GM08714 (cell line): ENCODE data around the gene SLC2A4RG.

Source experiments
- H3K4me3 ChIP-seq: fragments of 200-500 bp; sonication (Bioruptor generic); 2 replicates; pipeline ENCODE4 v1.5.1; 2014; ENCODE audit warnings: mild to moderate bottlenecking, low read length, inconsistent platforms
- ZNF274 ChIP-seq: IDR thresholded peaks from 2 replicates; pipeline ENCODE4 v1.6.1; 2012; ENCODE audit warnings: mild to moderate bottlenecking, low read depth, low read length

Gene SLC2A4RG

DNA sequence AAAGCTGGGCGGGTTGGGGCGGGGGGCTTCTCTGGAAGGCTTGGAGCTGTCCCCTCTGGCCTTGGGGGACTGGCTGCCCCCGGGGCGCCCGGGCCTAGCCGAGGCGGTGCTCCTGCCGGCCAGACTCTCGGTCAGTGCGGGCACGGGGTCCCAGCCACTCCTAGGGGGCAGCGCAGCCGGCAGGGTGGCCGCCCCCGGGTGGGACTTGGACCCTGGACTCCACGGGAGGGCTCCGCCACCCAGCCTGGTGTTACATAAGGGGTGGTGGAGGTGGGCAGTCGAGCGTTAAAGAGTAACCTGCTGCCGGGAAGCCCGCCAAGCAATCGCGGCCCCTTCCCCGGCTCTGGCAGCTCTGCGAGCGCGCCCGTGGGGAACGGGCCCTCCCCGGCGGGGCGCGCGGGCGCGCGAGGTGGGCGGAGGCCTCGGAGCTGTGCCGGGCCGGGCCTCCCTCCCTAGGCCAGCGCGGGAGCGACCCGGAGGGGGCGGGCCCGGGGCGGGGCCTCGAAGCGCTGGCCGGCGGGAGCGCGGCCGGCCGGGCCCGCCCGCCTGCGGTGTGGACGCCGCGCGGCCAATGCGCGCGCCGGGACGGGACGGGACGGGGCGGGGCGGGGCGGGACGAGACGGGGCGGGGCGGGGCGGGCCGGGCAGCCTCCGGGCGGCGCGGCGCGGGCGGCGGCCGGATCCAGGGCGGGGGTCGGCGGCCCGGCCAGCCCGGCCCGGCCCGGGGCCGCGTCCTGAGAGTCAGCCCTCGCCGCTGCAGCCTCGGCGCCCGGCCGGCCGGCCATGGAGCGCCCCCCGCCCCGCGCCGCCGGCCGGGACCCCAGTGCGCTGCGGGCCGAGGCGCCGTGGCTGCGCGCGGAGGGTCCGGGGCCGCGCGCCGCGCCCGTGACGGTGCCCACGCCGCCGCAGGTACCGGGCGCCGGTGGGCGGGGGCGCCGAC lies at the start of gene SLC2A4RG:
Gene SLC2A4RG (plus strand): TSS at position 647 of the 940 bp plus-strand sequence. CDS start 137 bp downstream, at position 784.
- TF ChIP-seq ZNF274: no peak

GRCh38 chr20:63690003-63690897 lies 49.3 kb upstream of the SLC2A4RG start:
- TF ChIP-seq ZNF274: no peak
- no peak overlapping the region for H3K4me3 ChIP-seq

More for the DNA sequence above, at the start of gene SLC2A4RG:
- peak within 1 kb of the TSS; percentile 60 for H3K4me3 ChIP-seq

- TF ChIP-seq ZNF274: no peak
Observed at GRCh38 chr20:63690898-63691710, 48.5 kb upstream of the SLC2A4RG start.

DNA sequence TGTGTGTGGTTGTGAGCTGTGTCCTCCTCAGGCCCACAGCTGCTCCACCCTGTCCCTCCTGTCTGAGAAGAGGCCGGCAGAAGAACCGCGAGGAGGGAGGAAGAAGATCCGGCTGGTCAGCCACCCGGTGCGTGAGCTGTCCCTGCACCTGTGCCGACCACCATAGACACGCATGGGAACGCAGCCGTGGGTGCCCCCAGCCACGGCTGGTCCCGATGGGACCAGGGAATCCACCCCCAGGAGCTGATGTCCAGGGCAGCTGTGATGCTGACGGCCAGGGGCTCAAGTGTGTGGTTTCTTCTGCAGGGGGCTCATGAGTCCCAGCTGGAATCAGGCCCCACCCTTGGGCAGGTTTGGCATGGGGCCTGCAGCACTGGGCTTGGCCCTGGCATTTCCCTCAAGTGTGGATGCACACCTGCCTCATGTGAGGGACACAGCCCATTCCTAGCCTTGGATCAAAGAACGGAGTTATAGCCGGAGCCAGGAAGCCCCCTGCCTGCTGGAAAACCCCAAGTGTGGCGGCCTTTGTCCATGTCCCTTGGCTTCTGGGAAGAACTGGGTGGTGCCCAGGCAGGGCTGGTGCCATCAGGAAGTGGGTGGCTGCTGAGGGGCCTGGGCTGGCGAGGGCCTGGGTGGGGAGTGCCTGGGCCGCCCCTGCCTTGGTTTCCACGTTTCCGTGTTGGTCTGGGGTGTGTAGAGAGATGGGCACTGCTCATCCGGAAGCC lies 47.7 kb upstream of the SLC2A4RG start:
- H3K4me3 ChIP-seq: no peak overlapping the region
- TF ChIP-seq ZNF274: no peak

More at GRCh38 chr20:63690898-63691710, 48.5 kb upstream of the SLC2A4RG start:
- H3K4me3 ChIP-seq: no peak overlapping the region

DNA sequence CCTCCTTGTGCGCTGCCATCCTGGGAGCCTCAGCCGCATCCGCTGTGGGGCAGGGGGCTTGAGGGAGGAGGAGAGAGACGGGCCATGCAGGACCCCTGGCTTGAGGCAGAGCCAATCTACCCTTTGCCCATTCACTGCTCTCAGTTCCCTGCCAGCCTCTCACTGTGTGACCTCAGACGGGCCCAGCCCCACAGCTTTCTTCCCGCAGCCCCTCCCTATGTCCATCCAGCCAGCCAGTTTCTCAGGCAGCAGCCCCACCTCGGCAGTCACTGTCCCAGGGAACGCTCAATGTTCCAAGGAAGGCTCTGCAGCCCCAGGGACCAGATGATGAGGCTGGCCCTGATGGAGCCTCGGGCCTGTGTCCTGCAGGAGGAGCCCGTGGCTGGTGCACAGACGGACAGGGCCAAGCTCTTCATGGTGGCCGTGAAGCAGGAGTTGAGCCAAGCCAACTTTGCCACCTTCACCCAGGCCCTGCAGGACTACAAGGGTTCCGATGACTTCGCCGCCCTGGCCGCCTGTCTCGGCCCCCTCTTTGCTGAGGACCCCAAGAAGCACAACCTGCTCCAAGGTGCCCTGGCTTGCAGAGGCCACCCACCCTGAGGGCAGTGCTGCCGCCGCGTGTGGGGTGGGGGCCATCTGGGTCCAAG lies 47.0 kb upstream of the SLC2A4RG start:
- no peak for TF ChIP-seq ZNF274
- no peak overlapping the region for H3K4me3 ChIP-seq

- no peak overlapping the region for H3K4me3 ChIP-seq
- no peak for TF ChIP-seq ZNF274
Observed at GRCh38 chr20:63693083-63693732, 46.4 kb upstream of the SLC2A4RG start.

DNA sequence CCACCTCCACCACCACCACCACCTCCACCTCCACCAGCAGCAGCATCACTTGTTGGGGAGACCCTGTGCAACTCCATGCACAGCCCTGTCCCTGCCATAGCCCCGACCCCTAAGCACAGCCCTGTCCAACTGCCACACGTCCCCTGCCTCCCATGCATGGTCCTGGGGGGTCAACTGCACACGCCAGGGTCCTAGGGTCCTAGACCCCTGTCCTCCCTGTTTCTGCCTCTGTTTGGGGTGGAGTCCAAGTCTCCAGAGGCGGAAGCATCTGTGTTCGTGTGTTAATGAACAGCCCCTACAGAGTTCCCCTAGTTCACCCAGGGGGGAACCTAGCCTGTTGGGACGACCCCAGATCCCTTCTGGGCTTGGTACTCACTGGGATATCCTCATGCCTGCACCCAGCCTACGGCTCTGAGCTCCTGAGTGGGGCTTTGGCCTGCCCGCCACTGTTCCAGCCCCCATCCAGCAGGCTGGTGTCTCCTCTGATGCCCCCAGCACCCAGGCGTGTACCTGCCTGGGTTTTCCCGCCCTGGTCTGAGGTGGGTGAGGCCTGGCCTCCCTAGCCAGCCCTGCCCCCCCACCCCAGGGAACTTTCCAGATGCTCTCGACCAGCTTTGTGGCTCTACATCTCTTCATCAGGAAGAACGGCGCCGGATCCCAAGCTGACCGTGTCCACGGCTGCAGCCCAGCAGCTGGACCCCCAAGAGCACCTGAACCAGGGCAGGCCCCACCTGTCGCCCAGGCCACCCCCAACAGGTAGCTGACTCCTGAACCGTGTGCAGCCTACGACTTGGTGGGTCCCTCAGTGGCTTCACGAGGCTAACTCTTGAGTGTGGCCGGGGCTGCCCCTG lies 45.6 kb upstream of the SLC2A4RG start:
- TF ChIP-seq ZNF274: no peak
- no peak overlapping the region for H3K4me3 ChIP-seq

DNA sequence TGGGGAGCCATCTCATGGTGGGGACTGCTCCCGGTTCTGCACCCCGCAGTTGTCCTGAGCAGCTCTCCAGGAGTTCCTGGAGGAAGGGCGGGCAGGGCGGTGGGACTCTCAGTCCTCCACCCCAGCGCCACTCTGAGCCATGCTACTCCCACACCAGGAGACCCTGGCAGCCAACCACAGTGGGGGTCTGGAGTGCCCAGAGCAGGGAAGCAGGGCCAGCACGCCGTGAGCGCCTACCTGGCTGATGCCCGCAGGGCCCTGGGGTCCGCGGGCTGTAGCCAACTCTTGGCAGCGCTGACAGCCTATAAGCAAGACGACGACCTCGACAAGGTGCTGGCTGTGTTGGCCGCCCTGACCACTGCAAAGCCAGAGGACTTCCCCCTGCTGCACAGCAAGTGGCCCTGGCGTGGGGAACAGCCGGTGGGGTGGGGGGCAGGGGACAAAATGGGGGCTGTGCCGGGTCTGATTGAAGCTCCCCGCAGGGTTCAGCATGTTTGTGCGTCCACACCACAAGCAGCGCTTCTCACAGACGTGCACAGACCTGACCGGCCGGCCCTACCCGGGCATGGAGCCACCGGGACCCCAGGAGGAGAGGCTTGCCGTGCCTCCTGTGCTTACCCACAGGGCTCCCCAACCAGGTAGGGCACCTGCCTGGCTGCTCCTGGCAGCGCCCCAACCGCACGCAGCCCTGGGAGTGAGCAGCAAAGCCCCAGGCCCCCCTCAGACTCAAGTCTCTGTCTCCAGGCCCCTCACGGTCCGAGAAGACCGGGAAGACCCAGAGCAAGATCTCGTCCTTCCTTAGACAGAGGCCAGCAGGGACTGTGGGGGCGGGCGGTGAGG lies 44.8 kb upstream of the SLC2A4RG start:
- no peak overlapping the region for H3K4me3 ChIP-seq
- no peak for TF ChIP-seq ZNF274

DNA sequence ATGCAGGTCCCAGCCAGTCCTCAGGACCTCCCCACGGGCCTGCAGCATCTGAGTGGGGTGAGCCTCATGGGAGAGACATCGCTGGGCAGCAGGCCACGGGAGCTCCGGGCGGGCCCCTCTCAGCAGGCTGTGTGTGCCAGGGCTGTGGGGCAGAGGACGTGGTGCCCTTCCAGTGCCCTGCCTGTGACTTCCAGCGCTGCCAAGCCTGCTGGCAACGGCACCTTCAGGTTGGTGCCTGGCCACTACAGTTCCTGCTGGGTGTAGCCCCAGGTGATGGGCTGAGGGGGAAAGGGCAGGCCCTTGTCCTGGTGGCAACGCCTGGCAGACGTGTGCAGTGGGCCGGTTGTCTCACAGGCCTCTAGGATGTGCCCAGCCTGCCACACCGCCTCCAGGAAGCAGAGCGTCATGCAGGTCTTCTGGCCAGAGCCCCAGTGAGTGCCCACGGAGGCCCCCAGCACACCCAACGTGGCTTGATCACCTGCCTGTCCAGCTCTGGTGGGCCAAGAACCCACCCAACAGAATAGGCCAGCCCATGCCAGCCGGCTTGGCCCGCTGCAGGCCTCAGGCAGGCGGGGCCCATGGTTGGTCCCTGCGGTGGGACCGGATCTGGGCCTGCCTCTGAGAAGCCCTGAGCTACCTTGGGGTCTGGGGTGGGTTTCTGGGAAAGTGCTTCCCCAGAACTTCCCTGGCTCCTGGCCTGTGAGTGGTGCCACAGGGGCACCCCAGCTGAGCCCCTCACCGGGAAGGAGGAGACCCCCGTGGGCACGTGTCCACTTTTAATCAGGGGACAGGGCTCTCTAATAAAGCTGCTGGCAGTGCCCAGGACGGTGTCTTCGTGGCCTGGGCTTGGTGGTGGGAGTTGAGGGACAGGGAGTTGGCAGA lies 43.9 kb upstream of the SLC2A4RG start:
- TF ChIP-seq ZNF274: no peak
- no peak overlapping the region for H3K4me3 ChIP-seq

DNA sequence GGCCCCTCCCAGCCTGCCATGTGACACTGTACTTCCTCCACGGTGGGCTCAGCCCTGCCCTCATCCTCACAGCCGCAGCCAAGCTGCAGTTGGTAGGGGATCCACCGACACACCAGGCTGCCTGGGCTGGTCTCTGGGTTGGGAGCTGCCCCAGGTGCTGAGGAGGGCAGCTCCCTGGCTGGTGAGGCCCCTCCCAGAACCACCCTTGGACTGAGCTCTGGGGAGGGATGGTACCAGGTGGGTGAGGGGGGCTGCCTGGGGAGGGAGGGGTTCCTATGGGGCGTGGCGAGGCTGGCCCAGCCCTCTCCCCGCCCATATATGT lies 43.3 kb upstream of the SLC2A4RG start:
- TF ChIP-seq ZNF274: no peak
- H3K4me3 ChIP-seq: no peak overlapping the region
